Measurements from ENCODE around the gene RNF39. TPM values are rescaled to one million over a fixed set of nuclear protein-coding genes. Genes with fewer than 3 reads are reported as not detected.

The RNF39 gene
- total RNA-seq, 1 experiment from 2014 or later = 7.3 TPM

- intact Hi-C loops (cut with micrococcal nuclease; ENCODE audit: unreplicated experiment) = no loop called here
- H3K4me1 ChIP-seq (replicated peaks; ENCODE audit: insufficient read depth) = no peaks in the 10 kb centered on the region
- BruUV-seq (replicated peaks) = no TSS peak
- no peaks in the 10 kb centered on the region for H3K9me2 ChIP-seq (ENCODE audit: insufficient read depth)
- CTCF ChIA-PET = no interaction called here
- no peaks in the 10 kb centered on the region for H3K27me3 ChIP-seq (ENCODE audit: insufficient read depth, low read depth)
- H3K36me3 ChIP-seq (ENCODE audit: low read depth) = peaks cover 5% of the 10 kb centered on the region; the same call in 1 of the 2 replicates
- H3F3A ChIP-seq (ENCODE audit: insufficient read depth, low read depth) = no peaks in the 10 kb centered on the region
- no peak overlapping the region for H3K4me3 ChIP-seq
- TF ChIP-seq EZH2 (IDR thresholded peaks at IDR 0.05; ENCODE audit: low read depth) = no peak
- no peak for TF ChIP-seq CTCF (conservative IDR thresholded peaks at IDR 0.05)
- H3K4me2 ChIP-seq = no peak overlapping the region
- no peaks in the 10 kb centered on the region for H4K20me1 ChIP-seq (ENCODE audit: insufficient read depth)
- H3K79me2 ChIP-seq (ENCODE audit: low read depth) = no peaks in the 10 kb centered on the region
- H3K9me3 ChIP-seq (ENCODE audit: insufficient read depth, low read depth) = no peaks in the 10 kb centered on the region
- POLR2A ChIA-PET (ENCODE audit: unreplicated experiment) = no interaction called here
- DNase-seq = no peak
- no peak overlapping the region for H2AFZ ChIP-seq
- H3K27ac ChIP-seq = no peak overlapping the region
These were observed 53.4 kb downstream of the RNF39 start for GRCh38 chr6:30022189-30022588.

- Histone ChIP-seq H4K20me1 (ENCODE audit: insufficient read depth) (no peaks in the 10 kb centered on the region), H3K9me3 (ENCODE audit: insufficient read depth, low read depth) (no peaks in the 10 kb centered on the region), H3K27ac (no peak overlapping the region), H3K9me2 (ENCODE audit: insufficient read depth) (no peaks in the 10 kb centered on the region), H3K4me3 (no peak overlapping the region), H3F3A (ENCODE audit: insufficient read depth, low read depth) (no peaks in the 10 kb centered on the region), H2AFZ (no peak overlapping the region), H3K36me3 (ENCODE audit: low read depth) (peaks cover 5% of the 10 kb centered on the region; the same call in 1 of the 2 replicates), H3K4me2 (no peak overlapping the region), H3K79me2 (ENCODE audit: low read depth) (no peaks in the 10 kb centered on the region), H3K27me3 (ENCODE audit: insufficient read depth, low read depth) (no peaks in the 10 kb centered on the region), H3K4me1 (replicated peaks; ENCODE audit: insufficient read depth) (no peaks in the 10 kb centered on the region)
- CTCF ChIA-PET = no interaction called here
- DNase-seq = no peak
- intact Hi-C loops (cut with micrococcal nuclease; ENCODE audit: unreplicated experiment) = no loop called here
- no peak for TF ChIP-seq EZH2 (IDR thresholded peaks at IDR 0.05; ENCODE audit: low read depth)
- TF ChIP-seq CTCF (conservative IDR thresholded peaks at IDR 0.05) = no peak
- POLR2A ChIA-PET (ENCODE audit: unreplicated experiment) = interaction anchor here (0.7 kb wide), 1 partner anchor 31 kb away, joined by 4 read pairs; no protein-coding TSS in a partner anchor
- BruUV-seq (replicated peaks) = no TSS peak
These were observed 54.9 kb downstream of the RNF39 start for GRCh38 chr6:30020626-30021025.

Other genes with a start within 250 kb of the RNF39 start
- gene HLA-G, start 247.9 kb downstream of the RNF39 start, total RNA-seq (2021) = 0.38 and 0.50 TPM in 2 replicates
- gene HLA-A, start 133.2 kb downstream of the RNF39 start, total RNA-seq (2021) = 168 and 261 TPM in 2 replicates
- 33.3 and 37.6 TPM in 2 replicates for gene POLR1H, start 14.5 kb downstream of the RNF39 start, total RNA-seq (2021)
- gene PPP1R11, start 8.6 kb downstream of the RNF39 start, total RNA-seq (2021) = 48.3 and 49.3 TPM in 2 replicates
- gene TRIM31, start 37.3 kb upstream of the RNF39 start, total RNA-seq (2021) = not detected in 2 replicates
- gene TRIM40, start 60.4 kb upstream of the RNF39 start, total RNA-seq (2021) = not detected in 2 replicates
- gene TRIM10, start 85.4 kb upstream of the RNF39 start, total RNA-seq (2021) = not detected in 2 replicates
- not detected in 2 replicates for gene TRIM15, start 87.8 kb upstream of the RNF39 start, total RNA-seq (2021)
- 45.3 and 53.9 TPM in 2 replicates for gene TRIM26, start 137.6 kb upstream of the RNF39 start, total RNA-seq (2021)